ENCODE results near the gene ITGB1BP1.

GRCh38 chr2:9441556-9441955 lies 18.2 kb upstream of the ITGB1BP1 start:
- no peak for TF ChIP-seq POLR2AphosphoS5 (IDR thresholded peaks at IDR 0.05; ENCODE audit: low read depth, low read length)
- TF ChIP-seq POLR2A (IDR thresholded peaks at IDR 0.05; ENCODE audit: low read depth, low read length): no peak
